Measurements from ENCODE around the gene LRP5.

Gene LRP5

DNA sequence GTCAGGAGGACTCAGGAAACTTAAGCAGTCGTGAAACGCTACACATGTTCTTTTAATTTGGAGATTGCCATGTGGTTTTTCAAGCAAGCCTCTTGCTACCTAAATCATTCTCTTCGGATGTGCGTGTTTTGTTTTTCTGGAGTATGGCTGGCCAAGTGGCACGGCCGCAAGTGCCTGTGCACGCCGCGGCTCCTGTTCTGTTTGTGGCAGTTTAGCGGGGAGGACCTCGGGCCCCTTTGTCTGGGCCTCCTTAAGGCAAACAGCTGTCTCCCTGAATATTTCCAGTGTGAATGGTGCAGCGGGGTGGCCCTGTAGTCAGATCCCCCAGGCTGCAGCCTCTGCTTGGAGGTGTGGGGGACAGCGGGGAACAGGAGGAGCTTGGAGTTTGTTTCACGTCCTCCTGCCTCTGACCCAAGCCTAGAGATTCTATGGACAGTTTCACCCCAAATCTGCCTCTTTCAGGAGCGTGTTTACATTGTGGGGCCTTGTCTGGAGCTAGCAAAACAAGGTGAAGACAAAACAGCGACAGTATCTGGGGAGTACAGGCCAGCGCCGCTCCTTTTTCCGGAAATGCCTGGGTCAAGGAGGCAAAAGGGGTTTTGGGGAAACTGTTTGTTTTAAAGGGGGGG is 1.3 kb downstream of the LRP5 start:
- Histone ChIP-seq H3K9ac (ENCODE audit: low read depth, low read length) (peak overlapping the region; percentile 82), H3K4me3 (ENCODE audit: low read length) (peak overlapping the region; percentile 71), H3K27ac (ENCODE audit: low read depth, low read length) (peak overlapping the region; percentile 28; the same call in 1 of the 2 replicates), H3K27me3 (ENCODE audit: insufficient read depth, low read length) (peaks cover 10% of the 10 kb centered on the region), H3K4me1 (ENCODE audit: insufficient read depth, low read length) (peaks cover 29% of the 10 kb centered on the region), H3K36me3 (ENCODE audit: insufficient read depth, low read length) (no peaks in the 10 kb centered on the region), H3K9me3 (ENCODE audit: insufficient read depth, low read depth, low read length) (no peaks in the 10 kb centered on the region)
- WGBS: 8% methylated on average over 19 of the region's 19 CpGs

DNA sequence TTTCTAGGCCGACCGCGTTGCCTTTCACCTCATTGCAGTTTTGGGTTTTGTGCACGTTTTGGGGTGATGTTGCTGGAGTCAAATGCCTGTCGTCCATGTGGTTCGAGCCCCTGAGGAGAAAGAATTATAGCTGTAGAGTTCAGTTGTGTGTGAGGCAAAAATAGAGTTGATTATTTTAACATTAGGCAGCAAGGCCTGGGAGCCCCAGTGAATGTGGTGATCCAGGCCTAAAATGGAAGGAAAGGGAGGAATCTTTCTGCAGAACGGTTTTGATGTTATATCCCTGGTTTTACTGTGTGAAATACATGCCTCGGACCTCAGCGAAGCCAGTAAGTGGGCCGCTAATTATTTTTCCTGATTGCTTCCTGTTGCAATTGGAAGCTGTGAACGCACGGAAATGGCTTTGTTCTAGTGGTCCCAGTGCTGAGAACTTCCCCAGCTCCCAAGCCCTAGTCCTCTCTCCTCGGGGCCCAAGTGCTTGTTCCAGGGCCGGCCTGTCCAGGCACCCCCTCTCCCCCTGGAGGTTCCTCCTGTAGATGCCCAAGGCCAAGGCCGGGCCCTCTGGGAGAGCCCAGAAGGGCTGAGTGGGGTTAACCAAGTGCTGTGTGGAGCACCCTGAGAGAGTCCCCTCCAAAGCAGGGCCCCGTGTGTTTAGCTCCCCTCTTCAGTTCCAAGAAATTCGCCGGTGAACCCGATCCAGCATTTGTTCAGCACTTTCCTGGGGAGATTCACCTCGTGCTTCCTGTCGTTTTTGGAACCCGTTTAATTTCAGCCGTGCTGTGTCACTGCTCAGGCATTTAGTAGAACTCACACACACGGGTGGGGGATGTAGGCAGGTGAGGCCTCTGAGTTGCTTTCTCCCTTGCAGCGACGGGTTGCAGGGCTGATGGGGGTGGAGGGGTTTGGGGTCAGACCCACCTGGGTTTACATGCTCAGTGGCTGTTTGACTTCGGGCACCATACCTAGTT is 2.1 kb downstream of the LRP5 start:
- Histone ChIP-seq H3K4me1 (ENCODE audit: insufficient read depth, low read length) (peaks cover 29% of the 10 kb centered on the region), H3K27me3 (ENCODE audit: insufficient read depth, low read length) (peaks cover 10% of the 10 kb centered on the region), H3K27ac (ENCODE audit: low read depth, low read length) (peak overlapping the region; percentile 28; the same call in 1 of the 2 replicates), H3K9me3 (ENCODE audit: insufficient read depth, low read depth, low read length) (no peaks in the 10 kb centered on the region), H3K9ac (ENCODE audit: low read depth, low read length) (peak overlapping the region; percentile 82), H3K4me3 (ENCODE audit: low read length) (peak overlapping the region; percentile 71), H3K36me3 (ENCODE audit: insufficient read depth, low read length) (no peaks in the 10 kb centered on the region)
- WGBS: 38% methylated on average over 27 of the region's 27 CpGs

DNA sequence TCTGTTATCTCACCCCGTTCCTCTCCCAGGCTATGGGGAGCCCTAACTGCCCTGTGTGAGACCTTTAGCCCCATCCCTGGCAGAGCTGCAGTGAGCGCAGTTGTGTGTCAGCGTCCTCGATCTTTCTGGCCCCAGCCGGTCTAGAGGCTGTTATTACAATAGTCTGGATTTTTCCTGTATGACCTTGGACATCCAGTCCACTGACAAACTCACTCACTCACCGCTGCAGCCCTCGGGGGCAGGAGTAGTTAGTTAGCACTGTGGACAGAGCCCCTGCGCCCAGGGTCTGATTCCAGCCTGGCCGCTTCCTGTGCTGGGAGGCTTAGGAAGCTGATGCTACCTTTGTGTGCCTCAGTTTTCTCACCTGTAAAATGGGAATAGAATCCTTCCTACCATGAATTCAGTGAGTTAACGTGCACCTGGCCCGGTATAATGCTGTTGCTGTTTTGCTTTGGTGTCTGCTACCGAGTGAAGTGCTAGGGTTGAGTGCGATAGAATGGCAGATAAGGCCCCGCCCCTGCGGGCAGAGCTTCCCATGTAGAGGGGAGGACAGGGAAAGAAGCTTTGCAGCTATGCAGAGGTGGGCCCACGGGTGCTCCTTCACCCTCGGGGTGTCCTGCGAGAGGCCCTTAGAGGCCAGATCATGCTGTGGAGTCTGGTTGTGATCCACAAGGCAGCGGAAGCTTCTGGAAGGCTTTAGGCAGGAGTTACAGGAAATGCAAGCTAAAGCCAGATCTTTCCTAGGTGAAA is 3.0 kb downstream of the LRP5 start:
- 76% methylated on average over 19 of the region's 19 CpGs for WGBS
- no peaks in the 10 kb centered on the region for H3K9me3 ChIP-seq (ENCODE audit: insufficient read depth, low read depth, low read length)
- H3K27me3 ChIP-seq (ENCODE audit: insufficient read depth, low read length): peaks cover 10% of the 10 kb centered on the region
- H3K27ac ChIP-seq (ENCODE audit: low read depth, low read length): peak overlapping the region; percentile 1; the same call in 1 of the 2 replicates
- no peak overlapping the region for H3K4me3 ChIP-seq (ENCODE audit: low read length)
- H3K4me1 ChIP-seq (ENCODE audit: insufficient read depth, low read length): peaks cover 29% of the 10 kb centered on the region
- no peaks in the 10 kb centered on the region for H3K36me3 ChIP-seq (ENCODE audit: insufficient read depth, low read length)
- peak overlapping the region; percentile 4; the same call in 1 of the 2 replicates for H3K9ac ChIP-seq (ENCODE audit: low read depth, low read length)

DNA sequence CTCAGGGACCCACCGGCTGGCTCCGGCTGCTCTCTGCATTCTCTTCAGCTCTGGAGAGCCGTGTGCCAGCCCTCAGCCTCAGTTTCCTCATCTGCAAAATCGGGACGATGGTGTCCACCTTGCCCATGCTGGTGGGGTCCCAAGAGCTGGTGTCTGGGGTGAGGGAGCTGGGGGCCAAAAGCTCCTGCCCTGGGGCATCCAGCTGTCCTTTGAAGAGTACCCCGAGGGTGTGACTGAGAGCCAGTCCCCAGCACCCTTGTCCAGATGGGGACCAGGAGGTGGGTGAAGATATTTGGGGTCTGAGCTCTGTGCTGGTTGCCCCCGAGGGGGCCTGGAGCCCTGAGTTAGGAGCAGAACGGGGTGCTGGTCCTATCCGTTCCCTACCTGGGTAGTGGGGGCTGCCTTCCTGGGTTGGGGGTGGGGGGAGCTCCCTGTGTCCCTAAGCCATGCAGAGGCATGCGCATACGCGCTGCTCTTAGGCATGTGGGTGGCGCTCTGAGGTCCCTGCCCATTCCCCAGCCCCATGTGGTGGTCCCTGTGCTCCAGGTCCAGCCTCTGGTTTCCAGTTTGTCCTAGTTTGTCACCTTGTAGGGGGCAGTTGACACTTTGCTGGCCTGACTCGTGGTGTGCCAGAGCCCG is 4.9 kb downstream of the LRP5 start:
- Histone ChIP-seq H3K4me3 (ENCODE audit: low read length) (no peak overlapping the region), H3K9ac (ENCODE audit: low read depth, low read length) (no peak overlapping the region), H3K27ac (ENCODE audit: low read depth, low read length) (no peak overlapping the region)

DNA sequence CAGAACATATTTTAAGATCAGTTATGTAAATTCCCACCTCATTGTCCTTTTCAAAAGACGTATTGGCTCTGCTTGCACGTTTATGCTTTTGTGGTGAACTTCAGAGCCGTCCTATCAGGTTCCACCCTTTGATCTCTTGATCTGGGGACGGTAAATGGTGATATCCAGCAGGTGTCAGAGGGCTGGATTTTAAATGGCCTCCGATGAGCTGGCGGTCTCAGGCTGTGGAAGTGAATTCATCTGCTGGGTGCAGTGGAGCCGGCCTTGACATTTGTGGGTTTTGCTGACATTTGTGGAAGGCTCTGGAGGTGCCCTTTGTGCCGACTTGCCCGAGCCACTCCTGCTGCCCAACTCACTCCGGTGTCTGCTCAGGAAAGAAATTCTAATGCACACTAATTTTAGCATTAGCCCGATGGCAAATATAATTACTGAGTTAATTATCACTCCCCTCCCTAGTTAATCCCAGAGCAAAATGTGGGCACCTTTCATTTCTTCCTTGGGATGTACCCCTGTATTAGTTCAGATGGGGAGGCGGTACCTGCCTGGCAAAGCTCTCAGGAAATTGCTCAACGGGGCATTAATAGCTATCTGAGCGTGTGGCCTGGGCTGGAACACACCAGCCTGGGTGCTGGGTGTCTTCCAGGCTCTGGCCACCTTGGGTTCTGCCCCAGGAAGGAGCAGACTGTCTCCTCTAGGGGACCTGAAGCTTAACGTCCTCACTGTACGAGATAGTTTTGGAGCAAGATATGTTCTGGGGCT is 9.1 kb downstream of the LRP5 start:
- H3K4me1 ChIP-seq (ENCODE audit: insufficient read depth, low read length): peaks cover 12% of the 10 kb centered on the region
- no peak overlapping the region for H3K9ac ChIP-seq (ENCODE audit: low read depth, low read length)
- no peaks in the 10 kb centered on the region for H3K27me3 ChIP-seq (ENCODE audit: insufficient read depth, low read length)
- H3K27ac ChIP-seq (ENCODE audit: low read depth, low read length): no peak overlapping the region
- no peaks in the 10 kb centered on the region for H3K9me3 ChIP-seq (ENCODE audit: insufficient read depth, low read depth, low read length)
- H3K4me3 ChIP-seq (ENCODE audit: low read length): no peak overlapping the region
- 92% methylated on average over 16 of the region's 16 CpGs for WGBS
- no peaks in the 10 kb centered on the region for H3K36me3 ChIP-seq (ENCODE audit: insufficient read depth, low read length)

More for the DNA sequence above, 4.9 kb downstream of the LRP5 start:
- no peaks in the 10 kb centered on the region; the same call in 1 of the 2 replicates for H3K27me3 ChIP-seq (ENCODE audit: insufficient read depth, low read length)
- H3K4me1 ChIP-seq (ENCODE audit: insufficient read depth, low read length): peaks cover 29% of the 10 kb centered on the region
- no peaks in the 10 kb centered on the region for H3K9me3 ChIP-seq (ENCODE audit: insufficient read depth, low read depth, low read length)
- WGBS: 65% methylated on average over 15 of the region's 15 CpGs
- no peaks in the 10 kb centered on the region for H3K36me3 ChIP-seq (ENCODE audit: insufficient read depth, low read length)

DNA sequence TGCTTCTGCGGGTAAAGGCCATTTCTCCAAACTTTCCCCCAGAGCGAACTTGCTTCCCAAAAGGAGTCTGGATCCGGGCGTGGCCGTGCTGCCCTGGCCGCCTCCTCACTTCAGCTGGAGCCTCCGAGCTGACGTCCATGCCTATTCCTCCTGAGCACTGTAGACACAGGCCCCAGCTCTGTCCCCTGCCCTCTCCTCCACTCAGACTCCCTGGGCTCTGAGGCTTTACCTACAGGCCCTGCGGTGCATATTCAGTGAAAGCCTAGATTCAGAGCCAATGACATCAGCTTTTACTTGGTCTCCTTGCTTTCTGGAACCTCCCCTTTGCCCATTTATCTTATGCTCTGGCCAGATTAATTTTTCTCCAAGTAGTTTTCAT is 9.7 kb downstream of the LRP5 start:
- 91% methylated on average over 9 of the region's 9 CpGs for WGBS

GRCh38 chr11:68324241-68324640 is 11.8 kb downstream of the LRP5 start:
- Histone ChIP-seq H3K27ac (ENCODE audit: low read depth, low read length) (no peak overlapping the region), H3K9ac (ENCODE audit: low read depth, low read length) (no peak overlapping the region; the same call in 1 of the 2 replicates), H3K27me3 (ENCODE audit: insufficient read depth, low read length) (no peaks in the 10 kb centered on the region), H3K36me3 (ENCODE audit: insufficient read depth, low read length) (no peaks in the 10 kb centered on the region), H3K4me1 (ENCODE audit: insufficient read depth, low read length) (peaks cover 22% of the 10 kb centered on the region), H3K9me3 (ENCODE audit: insufficient read depth, low read depth, low read length) (no peaks in the 10 kb centered on the region), H3K4me3 (ENCODE audit: low read length) (no peak overlapping the region)
- WGBS: 97% methylated on average over 9 of the region's 9 CpGs

More for the DNA sequence above, 9.7 kb downstream of the LRP5 start:
- Histone ChIP-seq H3K36me3 (ENCODE audit: insufficient read depth, low read length) (no peaks in the 10 kb centered on the region), H3K4me3 (ENCODE audit: low read length) (no peak overlapping the region), H3K27ac (ENCODE audit: low read depth, low read length) (no peak overlapping the region), H3K9me3 (ENCODE audit: insufficient read depth, low read depth, low read length) (no peaks in the 10 kb centered on the region), H3K4me1 (ENCODE audit: insufficient read depth, low read length) (peaks cover 7% of the 10 kb centered on the region), H3K9ac (ENCODE audit: low read depth, low read length) (no peak overlapping the region), H3K27me3 (ENCODE audit: insufficient read depth, low read length) (no peaks in the 10 kb centered on the region)

DNA sequence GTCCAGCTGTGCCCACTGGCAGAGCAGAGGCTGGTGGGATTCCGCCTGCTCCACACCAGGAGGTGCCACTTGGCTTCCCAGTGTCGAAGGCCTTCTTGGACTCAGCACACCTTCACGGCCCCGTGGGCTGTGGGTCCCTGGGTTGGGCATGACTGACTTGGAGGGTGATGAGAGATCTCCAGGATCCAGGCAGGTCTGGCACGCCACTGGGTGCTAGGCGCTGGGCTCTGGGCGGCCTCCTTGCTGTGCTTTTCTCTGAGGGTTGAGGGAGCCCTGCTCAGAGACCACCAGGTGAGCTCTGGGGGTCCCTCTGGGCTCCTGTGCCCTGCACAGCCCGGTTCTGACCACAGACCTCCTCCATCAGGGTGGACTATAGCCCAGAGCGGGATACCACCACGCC is 12.3 kb downstream of the LRP5 start:
- Histone ChIP-seq H3K36me3 (ENCODE audit: insufficient read depth, low read length) (no peaks in the 10 kb centered on the region), H3K9ac (ENCODE audit: low read depth, low read length) (no peak overlapping the region), H3K9me3 (ENCODE audit: insufficient read depth, low read depth, low read length) (no peaks in the 10 kb centered on the region), H3K4me1 (ENCODE audit: insufficient read depth, low read length) (peaks cover 25% of the 10 kb centered on the region), H3K27ac (ENCODE audit: low read depth, low read length) (no peak overlapping the region), H3K27me3 (ENCODE audit: insufficient read depth, low read length) (no peaks in the 10 kb centered on the region), H3K4me3 (ENCODE audit: low read length) (no peak overlapping the region)
- 91% methylated on average over 10 of the region's 10 CpGs for WGBS

DNA sequence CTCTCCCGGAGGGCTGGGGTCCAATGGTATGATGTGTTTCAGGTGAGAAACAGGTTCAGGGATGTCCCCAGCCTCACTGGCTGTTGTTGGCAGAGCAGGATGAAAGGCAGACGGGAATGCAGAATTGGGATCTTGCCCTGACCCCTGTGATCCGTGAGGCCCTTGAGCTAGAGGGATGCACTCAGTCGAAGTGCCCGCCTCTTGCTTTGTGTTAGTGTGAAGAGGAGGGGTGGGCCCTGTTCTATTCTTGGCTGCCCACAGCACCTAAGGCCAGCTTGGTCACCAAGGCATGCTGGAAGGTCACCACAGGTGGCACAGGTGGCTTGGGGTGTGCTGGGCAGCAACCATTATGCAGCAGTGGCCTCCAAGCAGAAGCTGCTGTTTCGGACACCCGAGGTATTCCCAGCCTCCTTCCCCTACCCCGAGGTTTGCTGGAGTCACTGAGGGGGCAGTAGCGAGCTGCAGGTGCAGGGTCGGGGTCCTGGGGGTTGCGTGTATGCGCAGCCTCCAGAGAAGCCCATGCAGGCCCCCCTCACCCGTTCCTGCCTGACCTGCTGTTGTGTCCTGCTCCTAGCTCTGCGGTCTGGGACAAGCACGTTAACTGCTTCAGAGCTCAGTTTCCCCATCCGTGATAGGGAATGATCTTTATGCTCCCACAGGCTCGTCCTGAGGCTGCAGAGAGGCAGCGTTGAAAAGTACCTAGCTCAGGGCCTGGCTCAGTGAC is 13.0 kb downstream of the LRP5 start:
- Histone ChIP-seq H3K36me3 (ENCODE audit: insufficient read depth, low read length) (no peaks in the 10 kb centered on the region), H3K4me1 (ENCODE audit: insufficient read depth, low read length) (peaks cover 31% of the 10 kb centered on the region), H3K9ac (ENCODE audit: low read depth, low read length) (no peak overlapping the region), H3K4me3 (ENCODE audit: low read length) (no peak overlapping the region), H3K27me3 (ENCODE audit: insufficient read depth, low read length) (no peaks in the 10 kb centered on the region), H3K27ac (ENCODE audit: low read depth, low read length) (no peak overlapping the region), H3K9me3 (ENCODE audit: insufficient read depth, low read depth, low read length) (no peaks in the 10 kb centered on the region)
- 84% methylated on average over 18 of the region's 18 CpGs for WGBS

DNA sequence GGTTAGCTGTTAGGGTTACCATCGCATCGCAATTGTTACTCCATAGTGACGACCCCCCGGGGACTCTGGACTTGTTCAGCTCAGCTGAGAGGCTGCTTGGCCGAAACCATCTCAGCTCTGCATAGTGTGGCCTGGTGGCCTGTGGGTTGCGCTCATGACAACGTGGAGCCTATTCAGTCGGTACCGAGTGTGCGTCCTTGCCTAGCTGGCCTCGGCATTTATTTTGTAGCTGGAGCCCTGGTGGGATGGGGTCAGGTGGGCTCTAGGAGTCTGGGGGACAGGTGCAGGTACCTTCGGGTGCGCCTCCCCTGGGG is 13.5 kb downstream of the LRP5 start:
- Histone ChIP-seq H3K36me3 (ENCODE audit: insufficient read depth, low read length) (no peaks in the 10 kb centered on the region), H3K9ac (ENCODE audit: low read depth, low read length) (no peak overlapping the region), H3K9me3 (ENCODE audit: insufficient read depth, low read depth, low read length) (no peaks in the 10 kb centered on the region), H3K4me1 (ENCODE audit: insufficient read depth, low read length) (peaks cover 37% of the 10 kb centered on the region), H3K27ac (ENCODE audit: low read depth, low read length) (no peak overlapping the region), H3K27me3 (ENCODE audit: insufficient read depth, low read length) (no peaks in the 10 kb centered on the region), H3K4me3 (ENCODE audit: low read length) (no peak overlapping the region)
- WGBS: 92% methylated on average over 13 of the region's 13 CpGs
